ENCODE data around the gene WWC2.
"Not testable (repeated sequence)": the region's sequence is repeated elsewhere in the genome, so short reads cannot be mapped to it uniquely, and the experiment has no call there.

The WWC2 gene

GRCh38 chr4:183100827-183101226, 1.8 kb downstream of the WWC2 start:
- DNase-seq (ENCODE audit: low spot score), result no peak

GRCh38 chr4:183101956-183102480, 3.0 kb downstream of the WWC2 start:
- DNase-seq (ENCODE audit: low spot score), result no peak

- DNase-seq (ENCODE audit: low spot score), result no peak
Measured at GRCh38 chr4:183105092-183105491, 6.0 kb downstream of the WWC2 start.

- DNase-seq (ENCODE audit: low spot score), result no peak
Measured at GRCh38 chr4:183106839-183107238, 7.8 kb downstream of the WWC2 start.

GRCh38 chr4:183107891-183108459, 8.9 kb downstream of the WWC2 start:
- DNase-seq (ENCODE audit: low spot score), result no peak

GRCh38 chr4:183110244-183110643, 11.2 kb downstream of the WWC2 start:
- DNase-seq (ENCODE audit: low spot score), result no peak

- no peak for DNase-seq (ENCODE audit: low spot score)
Measured at GRCh38 chr4:183111452-183111885, 12.4 kb downstream of the WWC2 start.

- DNase-seq (ENCODE audit: low spot score), result no peak
Measured at GRCh38 chr4:183118141-183118540, 19.1 kb downstream of the WWC2 start.

GRCh38 chr4:183118585-183118984, 19.5 kb downstream of the WWC2 start:
- no peak for DNase-seq (ENCODE audit: low spot score)

- DNase-seq (ENCODE audit: low spot score), result not testable (repeated sequence)
Measured at GRCh38 chr4:183121660-183122059, 22.6 kb downstream of the WWC2 start.

- no peak for DNase-seq (ENCODE audit: low spot score)
Measured at GRCh38 chr4:183124228-183124627, 25.2 kb downstream of the WWC2 start.

- no peak for DNase-seq (ENCODE audit: low spot score)
Measured at GRCh38 chr4:183124865-183125264, 25.8 kb downstream of the WWC2 start.

- no peak for DNase-seq (ENCODE audit: low spot score)
Measured at GRCh38 chr4:183129125-183129524, 30.1 kb downstream of the WWC2 start.

- DNase-seq (ENCODE audit: low spot score), result peak; percentile 58
Measured at GRCh38 chr4:183129675-183130074, 30.6 kb downstream of the WWC2 start.

GRCh38 chr4:183130328-183131155, 31.5 kb downstream of the WWC2 start:
- peak; percentile 60 for DNase-seq (ENCODE audit: low spot score)

- DNase-seq (ENCODE audit: low spot score), result peak; percentile 65
Measured at GRCh38 chr4:183132081-183132480, 33.0 kb downstream of the WWC2 start.

GRCh38 chr4:183132865-183133264, 33.8 kb downstream of the WWC2 start:
- DNase-seq (ENCODE audit: low spot score), result no peak

GRCh38 chr4:183136855-183137254, 37.8 kb downstream of the WWC2 start:
- no peak for DNase-seq (ENCODE audit: low spot score)

- DNase-seq (ENCODE audit: low spot score), result no peak
Measured at GRCh38 chr4:183139058-183139750, 40.1 kb downstream of the WWC2 start.

GRCh38 chr4:183139972-183140570, 41.0 kb downstream of the WWC2 start:
- DNase-seq (ENCODE audit: low spot score), result no peak

- no peak for DNase-seq (ENCODE audit: low spot score)
Measured at GRCh38 chr4:183140911-183141320, 41.9 kb downstream of the WWC2 start.

GRCh38 chr4:183141997-183142396, 42.9 kb downstream of the WWC2 start:
- DNase-seq (ENCODE audit: low spot score), result no peak
